Measurements from ENCODE around the gene AKAIN1. TPM values are rescaled to one million over a fixed set of nuclear protein-coding genes. Genes with fewer than 3 reads are reported as not detected.

AKAIN1 gene
- total RNA-seq, 1 experiment from 2014 or later, result not detected

DNA sequence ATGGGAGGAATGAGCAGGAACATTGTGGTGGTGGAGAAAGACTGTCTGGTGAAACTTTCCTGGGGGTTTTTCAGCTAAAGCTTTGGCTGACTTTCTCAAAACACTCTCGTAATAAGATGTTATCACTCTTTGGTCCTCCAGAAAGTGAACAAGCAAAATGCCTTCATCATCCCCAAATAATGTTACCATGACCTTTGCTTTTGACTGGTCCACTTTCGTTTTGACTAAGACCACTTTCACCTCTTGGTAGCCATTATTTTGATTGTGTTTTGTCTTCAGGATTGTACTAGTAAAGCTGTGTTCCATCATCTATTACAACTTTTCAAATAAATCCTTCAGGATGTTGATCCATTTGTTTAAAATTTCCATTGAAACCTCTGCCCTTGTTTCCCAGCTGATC lies 103.2 kb downstream of the AKAIN1 start:
- no peaks in the 10 kb centered on the region for H4K20me1 ChIP-seq (ENCODE audit: insufficient read depth)
- TF ChIP-seq FOSL1 (IDR thresholded peaks at IDR 0.05; ENCODE audit: low read depth) (no peak), ZFX (IDR thresholded peaks at IDR 0.05) (no peak), EGR1 (IDR thresholded peaks at IDR 0.05; ENCODE audit: low read depth) (no peak), CBX3 (IDR thresholded peaks at IDR 0.05; ENCODE audit: low read depth) (no peak), RAD21 (IDR thresholded peaks at IDR 0.05; ENCODE audit: low read depth) (no peak)
- TF ChIP-seq, protein P1, sequence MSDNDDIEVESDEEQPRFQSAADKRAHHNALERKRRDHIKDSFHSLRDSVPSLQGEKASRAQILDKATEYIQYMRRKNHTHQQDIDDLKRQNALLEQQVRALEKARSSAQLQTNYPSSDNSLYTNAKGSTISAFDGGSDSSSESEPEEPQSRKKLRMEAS (IDR thresholded peaks at IDR 0.05), result no peak
- no peak for DNase-seq (ENCODE audit: low read depth, low spot score)
- ATAC-seq, result no peak
- no peak overlapping the region for H3K27ac ChIP-seq (ENCODE audit: low read depth, low read length)
- BruUV-seq (replicated peaks), result no TSS peak
- no peak overlapping the region for H3K4me3 ChIP-seq (replicated peaks in 1 of 2; ENCODE audit: low read depth in 1 of 2, low read length in 2 of 2)
- no peak overlapping the region for H2AFZ ChIP-seq (ENCODE audit: low read depth, low read length, poor library complexity, severe bottlenecking)
- H3K9me2 ChIP-seq (ENCODE audit: insufficient read depth), result no peaks in the 10 kb centered on the region
- peaks cover 6 to 27% of the 10 kb centered on the region in 2 experiments; a peak in 2 of 4 replicates for H3K9me3 ChIP-seq (ENCODE audit: control insufficient read depth in 1 of 2, insufficient read depth in 1 of 2, low read depth in 1 of 2, low read length in 2 of 2)
- ChIA-PET CTCF (no interaction called here), POLR2A (no interaction called here), RAD21 (ENCODE audit: low non-redundant PET in 1 of 2, low total read pairs in 2 of 2, uncharacterized antibody in 2 of 2, unreplicated experiment in 2 of 2) (no interaction called here)
- H3K4me1 ChIP-seq (ENCODE audit: control insufficient read depth in 1 of 2, insufficient read depth in 2 of 2, low read length in 2 of 2), result no peaks in the 10 kb centered on the region
- no peaks in the 10 kb centered on the region for H3K79me2 ChIP-seq (ENCODE audit: insufficient read depth, low read length)
- H3K27me3 ChIP-seq (ENCODE audit: insufficient read depth, low read length), result no peaks in the 10 kb centered on the region
- intact Hi-C loops (cut with micrococcal nuclease), result no loop called here
- H3K36me3 ChIP-seq (ENCODE audit: control insufficient read depth in 1 of 2, insufficient read depth in 2 of 2, low read length in 2 of 2), result no peaks in the 10 kb centered on the region
- H3K4me2 ChIP-seq (ENCODE audit: low read length), result no peak overlapping the region
- no peak overlapping the region for H3K9ac ChIP-seq (ENCODE audit: low read length)

Other genes with a start within 250 kb of the AKAIN1 start
- gene ZBTB14, start 98.5 kb upstream of the AKAIN1 start, total RNA-seq (2021; ENCODE audit: unreplicated experiment), result 8.2 TPM